Fibroblast of mammary gland (primary cell): ENCODE results near the gene OR5AU1.

Experiments
- DNase-seq: peaks from one replicate; pipeline ENCODE4 v3.0.0-alpha.2; 2010; ENCODE audit warnings: low read depth
- H3K4me3 ChIP-seq: 2 replicates; pipeline ENCODE4 v1.5.1; 2011; ENCODE audit warnings: low read depth, mild to moderate bottlenecking, low read length, moderate library complexity; ENCODE audit not compliant: control insufficient read depth
- TF ChIP-seq, protein P1 (sequence below): conservative IDR thresholded peaks from 2 replicates; pipeline ENCODE4 v1.5.1; 2011; ENCODE audit warnings: low read depth, low read length, inconsistent platforms; ENCODE audit not compliant: control insufficient read depth, insufficient read depth

Gene OR5AU1

DNA sequence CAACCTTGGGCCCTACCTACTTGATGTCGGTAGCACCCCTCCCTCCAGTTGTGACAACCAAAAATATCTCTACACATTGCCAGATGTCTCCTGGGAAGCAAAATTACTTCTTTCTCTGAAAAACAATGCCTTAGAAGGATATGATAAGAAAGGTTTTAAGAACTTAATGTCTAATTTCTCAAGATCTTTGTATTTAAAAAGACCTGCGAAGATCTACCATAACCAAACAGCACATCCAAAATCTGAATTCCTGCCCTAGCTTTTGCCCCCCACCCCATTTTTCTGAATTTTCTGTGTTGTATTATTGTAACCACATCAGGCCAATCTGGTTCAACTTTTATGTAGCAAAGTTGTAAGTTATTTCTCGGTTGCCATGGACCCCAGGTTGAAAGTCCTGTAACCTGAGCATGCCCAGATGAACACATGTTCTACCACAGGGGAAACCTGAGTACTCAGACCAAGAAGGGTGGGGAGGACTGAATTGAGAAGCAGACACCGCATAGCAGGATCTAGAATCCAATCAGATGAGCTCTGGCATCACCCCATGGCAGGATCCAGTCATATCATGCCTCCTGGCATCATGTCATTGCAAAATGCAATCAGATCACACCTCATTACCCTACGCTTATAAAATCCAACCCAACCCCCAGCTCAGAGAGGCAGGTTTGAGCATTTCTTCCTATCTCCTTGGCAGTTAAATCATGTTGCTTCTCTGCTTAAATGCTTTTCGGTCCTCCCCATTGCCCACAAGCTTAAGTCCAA, 46.3 kb downstream of the OR5AU1 start:
- TF ChIP-seq, protein P1, sequence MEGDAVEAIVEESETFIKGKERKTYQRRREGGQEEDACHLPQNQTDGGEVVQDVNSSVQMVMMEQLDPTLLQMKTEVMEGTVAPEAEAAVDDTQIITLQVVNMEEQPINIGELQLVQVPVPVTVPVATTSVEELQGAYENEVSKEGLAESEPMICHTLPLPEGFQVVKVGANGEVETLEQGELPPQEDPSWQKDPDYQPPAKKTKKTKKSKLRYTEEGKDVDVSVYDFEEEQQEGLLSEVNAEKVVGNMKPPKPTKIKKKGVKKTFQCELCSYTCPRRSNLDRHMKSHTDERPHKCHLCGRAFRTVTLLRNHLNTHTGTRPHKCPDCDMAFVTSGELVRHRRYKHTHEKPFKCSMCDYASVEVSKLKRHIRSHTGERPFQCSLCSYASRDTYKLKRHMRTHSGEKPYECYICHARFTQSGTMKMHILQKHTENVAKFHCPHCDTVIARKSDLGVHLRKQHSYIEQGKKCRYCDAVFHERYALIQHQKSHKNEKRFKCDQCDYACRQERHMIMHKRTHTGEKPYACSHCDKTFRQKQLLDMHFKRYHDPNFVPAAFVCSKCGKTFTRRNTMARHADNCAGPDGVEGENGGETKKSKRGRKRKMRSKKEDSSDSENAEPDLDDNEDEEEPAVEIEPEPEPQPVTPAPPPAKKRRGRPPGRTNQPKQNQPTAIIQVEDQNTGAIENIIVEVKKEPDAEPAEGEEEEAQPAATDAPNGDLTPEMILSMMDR = no peak
- H3K4me3 ChIP-seq = no peak overlapping the region
- no peak for DNase-seq

- DNase-seq = no peak
- TF ChIP-seq, protein P1 = no peak
These were observed 47.1 kb downstream of the OR5AU1 start for GRCh38 chr14:21108791-21109190.

DNA sequence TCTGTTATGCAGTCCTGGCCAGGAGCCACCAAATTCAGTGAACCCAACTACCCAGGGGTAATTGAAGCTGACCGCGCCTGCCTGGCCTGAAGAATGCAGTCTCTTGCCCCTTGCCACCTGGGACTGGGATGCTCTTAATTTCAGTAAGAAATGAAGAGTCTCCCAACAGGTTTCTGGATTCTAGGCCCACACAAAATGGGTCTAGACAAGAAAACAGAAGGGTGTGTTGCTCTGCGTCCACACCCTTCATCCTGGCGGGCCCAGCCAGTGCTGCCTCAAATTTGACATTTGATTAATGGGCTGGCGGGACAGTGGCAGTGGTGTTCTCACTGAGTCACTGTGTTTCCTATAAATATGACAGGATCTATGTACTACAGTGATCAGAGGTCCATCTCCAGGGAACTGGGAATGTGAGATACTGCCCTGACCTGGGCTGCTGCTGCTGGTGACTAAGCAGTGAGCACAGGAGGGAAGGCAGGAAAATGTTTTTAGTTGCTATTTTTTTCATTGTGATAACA, 48.5 kb downstream of the OR5AU1 start:
- TF ChIP-seq, protein P1 = no peak
- peak; percentile 81 for DNase-seq
- no peak overlapping the region for H3K4me3 ChIP-seq

More at GRCh38 chr14:21108791-21109190, 47.1 kb downstream of the OR5AU1 start:
- no peak overlapping the region for H3K4me3 ChIP-seq

- no peak overlapping the region for H3K4me3 ChIP-seq
- TF ChIP-seq, protein P1 = peak; percentile 98
- peak; percentile 80 for DNase-seq
These were observed 49.2 kb downstream of the OR5AU1 start for GRCh38 chr14:21106498-21107282.

DNA sequence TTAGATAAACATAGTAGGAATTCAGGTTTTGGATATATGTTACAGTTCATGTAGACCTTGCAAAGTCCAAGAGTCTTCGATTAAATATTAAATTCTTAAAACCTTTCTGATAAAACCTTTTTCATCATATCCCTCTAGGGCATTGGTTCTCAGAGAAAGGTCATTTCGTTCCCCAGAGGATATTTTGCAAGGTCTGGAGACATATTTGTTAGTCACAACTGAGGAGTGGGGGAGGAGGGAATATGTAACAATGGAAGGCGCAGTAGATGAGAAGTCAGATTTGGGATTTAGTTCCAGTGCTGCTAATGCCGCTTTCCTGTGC, 49.7 kb downstream of the OR5AU1 start:
- TF ChIP-seq, protein P1 = no peak
- peak; percentile 75 for DNase-seq
- no peak overlapping the region for H3K4me3 ChIP-seq

DNA sequence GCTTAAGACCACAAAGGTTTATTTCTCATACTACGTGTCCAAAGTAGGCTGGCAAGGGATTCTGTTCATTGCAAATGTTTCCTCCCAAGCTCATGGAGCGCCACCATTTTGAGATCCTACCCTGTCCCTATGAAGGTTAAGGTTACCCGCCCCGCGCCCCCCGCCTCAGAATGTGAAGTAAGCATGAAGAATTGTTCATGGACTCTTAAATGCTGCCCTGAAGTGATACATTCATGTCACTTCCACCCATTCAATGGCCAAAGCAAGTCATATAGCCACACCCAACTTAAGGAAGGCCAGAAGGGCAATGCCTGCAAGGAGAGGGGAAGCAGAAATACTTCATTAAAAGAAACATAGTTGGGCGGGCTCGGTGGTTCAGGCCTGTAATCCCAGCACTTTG, 50.8 kb downstream of the OR5AU1 start:
- TF ChIP-seq, protein P1 = no peak
- no peak for DNase-seq
- H3K4me3 ChIP-seq = no peak overlapping the region
